Measurements from ENCODE around the gene PLCE1. TPM values are rescaled to one million over a fixed set of nuclear protein-coding genes. Genes with fewer than 3 reads are reported as not detected.

PLCE1 gene
- total and polyA plus RNA-seq, 2 of the 4 experiments (the other 2 are of a cell fraction) = 2.2 to 4.5 TPM

DNA sequence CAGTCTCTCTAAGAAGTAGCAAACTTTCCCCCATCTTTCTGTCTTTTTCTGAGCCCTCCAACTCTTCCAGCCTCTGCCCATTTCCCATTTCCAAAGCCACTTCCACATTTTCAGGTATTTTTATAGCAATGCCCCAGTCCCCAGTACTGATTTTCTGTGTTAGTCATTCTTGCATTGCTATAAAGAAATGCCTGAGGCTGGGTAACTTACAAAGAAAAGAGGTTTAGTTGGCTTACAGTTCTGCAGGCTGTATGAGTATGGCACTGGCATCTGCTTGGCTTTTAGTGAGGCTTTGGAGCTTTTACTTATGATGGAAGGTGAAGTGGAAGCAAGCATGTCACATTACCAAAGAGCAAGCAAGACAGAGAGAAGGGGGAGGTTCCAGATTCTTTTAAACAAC, 17.2 kb downstream of the PLCE1 start:
- BruUV-seq (replicated peaks) = no TSS peak
- H2AK9ac ChIP-seq (replicated peaks; ENCODE audit: low read depth, low read length, poor library complexity) = no peak overlapping the region
- no peak overlapping the region for H3K56ac ChIP-seq (ENCODE audit: extremely low read depth, insufficient read depth, low read length)
- no peak overlapping the region for H2BK20ac ChIP-seq (ENCODE audit: low read depth, low read length)
- dilution Hi-C loops (cut with HindIII; ENCODE audit: low sequenced_read_pairs, unreplicated experiment) = no loop called here
- intact Hi-C loops (cut with micrococcal nuclease) = no loop called here
- no peak overlapping the region for H4K91ac ChIP-seq (ENCODE audit: insufficient read depth, low read depth, low read length)
- H3K4ac ChIP-seq (ENCODE audit: low read depth, low read length) = no peak overlapping the region
- ChIA-PET CTCF (no interaction called here), POLR2A (ENCODE audit: unreplicated experiment) (no interaction called here)
- H3K4me1 ChIP-seq (ENCODE audit: control insufficient read depth, insufficient read depth, low read length) = peaks cover 3% of the 10 kb centered on the region
- H3K4me3 ChIP-seq (ENCODE audit: insufficient read depth, low read depth, low read length) = no peak overlapping the region
- no peak overlapping the region for H2BK120ac ChIP-seq (ENCODE audit: low read depth, low read length)
- TF ChIP-seq FOS (IDR thresholded peaks at IDR 0.05; ENCODE audit: low read depth, low read length) = no peak
- no peak for TF ChIP-seq MAFK (IDR thresholded peaks at IDR 0.05; ENCODE audit: low read depth, low read length)
- TF ChIP-seq MAZ (IDR thresholded peaks at IDR 0.05; ENCODE audit: borderline replicate concordance, low read depth, low read length) = no peak
- no peak for TF ChIP-seq POLR2A (IDR thresholded peaks at IDR 0.05; ENCODE audit: low read depth, low read length)
- TF ChIP-seq MXI1 (IDR thresholded peaks at IDR 0.05; ENCODE audit: borderline replicate concordance, low read depth, low read length) = no peak
- no peak for TF ChIP-seq BHLHE40 (IDR thresholded peaks at IDR 0.05; ENCODE audit: low read depth, low read length)
- TF ChIP-seq SMC3 (IDR thresholded peaks at IDR 0.05; ENCODE audit: low read depth, low read length) = no peak
- no peak for TF ChIP-seq CTCF (conservative IDR thresholded peaks at IDR 0.05; ENCODE audit: low read depth, low read length)
- TF ChIP-seq RFX5 (IDR thresholded peaks at IDR 0.05; ENCODE audit: low read depth, low read length) = no peak
- no peak for TF ChIP-seq NFE2L2 (IDR thresholded peaks at IDR 0.05; ENCODE audit: low read depth, low read length)
- DNase-seq (no peak), ATAC-seq (ENCODE audit: low read depth) (no peak)
- H3K18ac ChIP-seq (ENCODE audit: low read depth, low read length) = no peak overlapping the region
- H4K5ac ChIP-seq (ENCODE audit: low read depth, low read length) = no peak overlapping the region
- no peaks in the 10 kb centered on the region for H3K36me3 ChIP-seq (ENCODE audit: control insufficient read depth, insufficient read depth, low read length)
- no peak overlapping the region for H3K27ac ChIP-seq (ENCODE audit: insufficient read depth, low read length)
- peaks cover 4% of the 10 kb centered on the region for H3K9me1 ChIP-seq (ENCODE audit: insufficient read depth, low read length)
- no peak overlapping the region for H3K14ac ChIP-seq (replicated peaks; ENCODE audit: low read depth, low read length)
- H4K20me1 ChIP-seq (ENCODE audit: insufficient read depth, low read length) = no peaks in the 10 kb centered on the region; the same call in 1 of the 2 replicates
- no peak overlapping the region for H4K8ac ChIP-seq (ENCODE audit: low read depth in 2 of 2, low read length in 2 of 2)
- H3K23ac ChIP-seq (ENCODE audit: low read depth, low read length) = no peak overlapping the region
- no peak overlapping the region for H2BK5ac ChIP-seq (ENCODE audit: low read depth, low read length, poor library complexity, severe bottlenecking)
- no peak overlapping the region for H2AK5ac ChIP-seq (ENCODE audit: low read depth, low read length)
- H2AFZ ChIP-seq (replicated peaks; ENCODE audit: low read length, poor library complexity) = no peak overlapping the region
- no peaks in the 10 kb centered on the region for H3K79me1 ChIP-seq (ENCODE audit: low read depth in 1 of 2, low read length in 2 of 2)
- no peak overlapping the region for H2BK15ac ChIP-seq (ENCODE audit: low read depth, low read length)
- in situ Hi-C loops (cut with MboI; ENCODE audit: low sequenced_read_pairs) = no loop called here
- no peaks in the 10 kb centered on the region for H3K27me3 ChIP-seq (ENCODE audit: control insufficient read depth, insufficient read depth, low read length)
- H3K9ac ChIP-seq (ENCODE audit: low read depth, low read length) = no peak overlapping the region
- no peaks in the 10 kb centered on the region; the same call in 1 of the 2 replicates for H3K9me3 ChIP-seq (ENCODE audit: control insufficient read depth, insufficient read depth, low read length)
- H3K4me2 ChIP-seq (ENCODE audit: low read depth, low read length) = no peak overlapping the region
